ENCODE data around the gene NFASC.

GRCh38 chr1:204853436-204853835, 17.2 kb upstream of the NFASC start:
- no peak for TF ChIP-seq MAX (IDR thresholded peaks at IDR 0.05; ENCODE audit: insufficient read depth, insufficient read length)
- TF ChIP-seq POLR2A (IDR thresholded peaks at IDR 0.05; ENCODE audit: low read depth, low read length) = no peak
- TF ChIP-seq CTCF (IDR thresholded peaks at IDR 0.05; ENCODE audit: extremely low read depth in 1 of 2, insufficient read depth in 1 of 2, low read depth in 1 of 2, low read length in 2 of 2) = no peak
- TF ChIP-seq EZH2 (IDR thresholded peaks at IDR 0.05; ENCODE audit: borderline replicate concordance, low read depth, low read length, severe bottlenecking) = no peak
- no peak for TF ChIP-seq POLR2AphosphoS5 (IDR thresholded peaks at IDR 0.05; ENCODE audit: insufficient read depth, low read depth, low read length)
